GM12891 (cell line): ENCODE measurements around the gene WNK1.
"Not testable (repeated sequence)": the region's sequence is repeated elsewhere in the genome, so short reads cannot be mapped to it uniquely, and the experiment has no call there.

Experiments used
- POLR2A ChIP-seq: IDR thresholded peaks from 2 replicates; pipeline ENCODE4 v1.6.1; 2011; ENCODE audit warnings: low read depth, low read length, control low read depth
- TAF1 ChIP-seq: IDR thresholded peaks from 2 replicates; pipeline ENCODE4 v1.6.1; 2011; ENCODE audit warnings: low read depth, low read length, control low read depth

- TF ChIP-seq POLR2A, TAF1: not testable (repeated sequence)
Measured at GRCh38 chr12:776772-777373, 24.5 kb downstream of the WNK1 start.
